H9 (cell line): Measurements from ENCODE around the gene SGSM2. TPM values are rescaled to one million over a fixed set of nuclear protein-coding genes. Genes with fewer than 3 reads are reported as not detected.

ENCODE experiments used
- DNase-seq: peaks from one replicate; pipeline ENCODE4 v3.0.0-alpha.2; 2017
- H2AFZ ChIP-seq: one replicate; pipeline ENCODE4 v1.6.1; 2013; ENCODE audit warnings: mild to moderate bottlenecking, low read length, control low read depth, moderate library complexity
- H2AK5ac ChIP-seq: 2 replicates; pipeline ENCODE4 v1.6.1; 2013; ENCODE audit warnings: low read length, control low read depth, mixed read lengths; ENCODE audit not compliant: insufficient read length
- H2BK120ac ChIP-seq: one replicate; pipeline ENCODE4 v1.6.1; 2013; ENCODE audit warnings: low read depth, mild to moderate bottlenecking, low read length, control low read depth, inconsistent platforms; ENCODE audit not compliant: poor library complexity, severe bottlenecking
- H2BK12ac ChIP-seq: 2 replicates; pipeline ENCODE4 v1.6.1; 2013; ENCODE audit warnings: low read length, control low read depth, mixed read lengths, low read depth; ENCODE audit not compliant: insufficient read length
- H2BK15ac ChIP-seq: 2 replicates; pipeline ENCODE4 v1.6.1; 2013; ENCODE audit warnings: low read depth, low read length, control low read depth
- H2BK20ac ChIP-seq: one replicate; pipeline ENCODE4 v1.6.1; 2013; ENCODE audit warnings: low read depth, mild to moderate bottlenecking, low read length, control low read depth, inconsistent platforms; ENCODE audit not compliant: poor library complexity, severe bottlenecking
- H2BK5ac ChIP-seq: 2 replicates; pipeline ENCODE4 v1.6.1; 2013; ENCODE audit warnings: low read length, control low read depth, mixed read lengths; ENCODE audit not compliant: insufficient read length
- H3K14ac ChIP-seq: 2 replicates; pipeline ENCODE4 v1.6.1; 2013; ENCODE audit warnings: low read length, control low read depth; ENCODE audit not compliant: insufficient read depth
- H3K18ac ChIP-seq: 2 replicates; pipeline ENCODE4 v1.6.1; 2013; ENCODE audit warnings: low read depth, mild to moderate bottlenecking, mixed read lengths, low read length, control low read depth; ENCODE audit not compliant: insufficient read length
- H3K23ac ChIP-seq: 2 replicates; pipeline ENCODE4 v1.6.1; 2013; ENCODE audit warnings: low read length, control low read depth, mixed read lengths, low read depth; ENCODE audit not compliant: insufficient read length
- H3K23me2 ChIP-seq: 2 replicates; pipeline ENCODE4 v1.6.1; 2013; ENCODE audit warnings: low read depth, mild to moderate bottlenecking, mixed read lengths, low read length, control low read depth; ENCODE audit not compliant: insufficient read length, poor library complexity, severe bottlenecking
- H3K27ac ChIP-seq: 2 replicates; pipeline ENCODE4 v1.5.1; 2013; ENCODE audit warnings: low read length, control low read depth, mixed read lengths, low read depth; ENCODE audit not compliant: insufficient read length
- H3K27me3 ChIP-seq: 2 replicates; pipeline ENCODE4 v1.6.1; 2013; ENCODE audit warnings: low read length, control low read depth, inconsistent platforms; ENCODE audit not compliant: insufficient read depth
- H3K4ac ChIP-seq: 2 replicates; pipeline ENCODE4 v1.6.1; 2013; ENCODE audit warnings: low read depth, mild to moderate bottlenecking, control low read depth, inconsistent platforms, low read length, moderate library complexity
- H3K4me1 ChIP-seq: 2 replicates; pipeline ENCODE4 v1.6.1; 2013; ENCODE audit warnings: low read length, control low read depth, inconsistent platforms; ENCODE audit not compliant: insufficient read depth
- H3K4me2 ChIP-seq: 2 replicates; pipeline ENCODE4 v1.6.1; 2013; ENCODE audit warnings: low read length, control low read depth, mixed read lengths; ENCODE audit not compliant: insufficient read length, insufficient read depth
- H3K56ac ChIP-seq: 2 replicates; pipeline ENCODE4 v1.6.1; 2013; ENCODE audit warnings: low read depth, mild to moderate bottlenecking, mixed read lengths, low read length, control low read depth; ENCODE audit not compliant: insufficient read length
- H3K79me1 ChIP-seq: 2 replicates; pipeline ENCODE4 v1.6.1; 2013; ENCODE audit warnings: low read depth, mild to moderate bottlenecking, moderate library complexity, low read length, control low read depth, inconsistent platforms; ENCODE audit not compliant: insufficient read depth, poor library complexity, severe bottlenecking
- H3K79me2 ChIP-seq: 2 replicates; pipeline ENCODE4 v1.6.1; 2013; ENCODE audit warnings: low read length, control low read depth, inconsistent platforms; ENCODE audit not compliant: insufficient read depth
- H3K9ac ChIP-seq: 2 replicates; pipeline ENCODE4 v1.6.1; 2013; ENCODE audit warnings: low read length, control low read depth, mixed read lengths; ENCODE audit not compliant: insufficient read length; ENCODE audit errors: extremely low read depth
- H3K9me3 ChIP-seq: one replicate; pipeline ENCODE4 v1.6.1; 2013; ENCODE audit warnings: low read depth, low read length, inconsistent platforms; ENCODE audit not compliant: control insufficient read depth
- H3T11ph ChIP-seq: one replicate; pipeline ENCODE4 v1.6.1; 2013; ENCODE audit warnings: mild to moderate bottlenecking, low read length, control low read depth, inconsistent platforms
- H4K20me1 ChIP-seq: one replicate; pipeline ENCODE4 v1.6.1; 2013; ENCODE audit not compliant: control insufficient read depth, insufficient read length, insufficient read depth
- H4K5ac ChIP-seq: 2 replicates; pipeline ENCODE4 v1.6.1; 2013; ENCODE audit warnings: low read depth, mild to moderate bottlenecking, mixed read lengths, low read length, control low read depth; ENCODE audit not compliant: insufficient read length
- H4K8ac ChIP-seq: replicated peaks from 2 replicates; pipeline ENCODE4 v1.6.1; 2013; ENCODE audit warnings: low read length, control low read depth, mixed read lengths, low read depth; ENCODE audit not compliant: insufficient read length
- H4K91ac ChIP-seq: 2 replicates; pipeline ENCODE4 v1.6.1; 2013; ENCODE audit warnings: low read depth, mild to moderate bottlenecking, moderate library complexity, mixed read lengths, low read length, control low read depth; ENCODE audit not compliant: insufficient read length
- H3K27ac Mint-ChIP-seq, 3 experiments: 2 replicates in 2 of 3; 3 replicates in 1 of 3; pipeline ENCODE4 v1.8.0; 2020 to 2021; ENCODE audit warnings: mixed read lengths in 3 of 3, mild to moderate bottlenecking in 1 of 3, moderate library complexity in 1 of 3
- H3K27me3 Mint-ChIP-seq: 2 replicates; pipeline ENCODE4 v1.8.0; 2021; ENCODE audit warnings: low read depth, mild to moderate bottlenecking, moderate library complexity, mixed read lengths
- H3K36me3 Mint-ChIP-seq, 3 experiments: 2 replicates in 2 of 3; 3 replicates in 1 of 3; pipeline ENCODE4 v1.8.0; 2020 to 2021; ENCODE audit warnings: low read depth in 3 of 3, mixed read lengths in 3 of 3; ENCODE audit not compliant: insufficient read depth in 1 of 3
- H3K4me1 Mint-ChIP-seq, 2 experiments: 2 replicates each; pipeline ENCODE4 v1.8.0; 2020; ENCODE audit warnings: mixed read lengths in 2 of 2
- H3K4me3 Mint-ChIP-seq, 2 experiments: 2 replicates in 1 of 2; 3 replicates in 1 of 2; pipeline ENCODE4 v1.8.0; 2020 to 2021; ENCODE audit warnings: mild to moderate bottlenecking in 2 of 2, mixed read lengths in 2 of 2, moderate library complexity in 1 of 2
- H3K9me3 Mint-ChIP-seq, 2 experiments: 2 replicates in 1 of 2; 3 replicates in 1 of 2; pipeline ENCODE4 v1.8.0; 2020; ENCODE audit warnings: mild to moderate bottlenecking in 2 of 2, mixed read lengths in 2 of 2, moderate library complexity in 1 of 2
- CTCF ChIP-seq: fragments of 200-600 bp; sonication (generic); conservative IDR thresholded peaks from 3 replicates; pipeline ENCODE4 v1.8.0; 2021; ENCODE audit warnings: antibody characterized with exemption, mild to moderate bottlenecking
- WGBS: extraction: QIAGEN DNeasy Blood & Tissue Kit; methylation state at CpG from one replicate; pipeline ENCODE4 v1.1.7; 2013; ENCODE audit warnings: missing lambda C conversion rate, low lambda C conversion rate, mixed read lengths; ENCODE audit not compliant: insufficient read length; ENCODE audit errors: extremely low coverage; 5-methylcytosine and 5-hydroxymethylcytosine counted together
- total RNA-seq: library from RNA; stranded (reverse); gene quantifications from 2 replicates; pipeline ENCODE4 v1.2.1, GENCODE V29; 2021

The SGSM2 gene
- total RNA-seq, 1 experiment from 2014 or later = 45.6 TPM

GRCh38 chr17:2427215-2427614 lies 89.9 kb downstream of the SGSM2 start:
- Histone ChIP-seq H3K4me1 (no peaks in the 10 kb centered on the region), H2BK5ac (no peak overlapping the region), H3K18ac (no peak overlapping the region), H4K20me1 (no peaks in the 10 kb centered on the region), H3K27me3 (no peaks in the 10 kb centered on the region), H3K23ac (no peak overlapping the region), H3K9ac (no peak overlapping the region), H3K4me2 (no peak overlapping the region), H2BK120ac (no peak overlapping the region), H2BK12ac (no peak overlapping the region), H3K23me2 (no peaks in the 10 kb centered on the region), H3K79me1 (no peaks in the 10 kb centered on the region), H3K9me3 (no peaks in the 10 kb centered on the region), H4K5ac (no peak overlapping the region), H3K79me2 (no peaks in the 10 kb centered on the region), H3K14ac (no peak overlapping the region), H4K8ac (no peak overlapping the region), H2BK15ac (no peak overlapping the region), H2AFZ (no peak overlapping the region), H3K27ac (no peak overlapping the region), H3T11ph (no peak overlapping the region), H4K91ac (no peak overlapping the region), H2AK5ac (no peak overlapping the region), H2BK20ac (no peak overlapping the region), H3K56ac (no peak overlapping the region), H3K4ac (no peak overlapping the region)
- no peak for DNase-seq
- no peak for TF ChIP-seq CTCF
- WGBS = no CpG with 5 or more reads among the region's 2 CpGs
- Mint-ChIP-seq H3K27ac (no peak overlapping the region), H3K4me1 (no peaks in the 10 kb centered on the region), H3K27me3 (no peaks in the 10 kb centered on the region), H3K36me3 (peaks cover 5 to 29% (median 22%) of the 10 kb centered on the region in 3 experiments; a peak in 5 of 7 replicates), H3K4me3 (no peak overlapping the region), H3K9me3 (no peaks in the 10 kb centered on the region)
